Activated CD4-positive, alpha-beta memory T cell treated with anti-CD3 and anti-CD28 coated beads for 36 hours (primary cell): ENCODE results near the gene LAPTM4A. TPM values are rescaled to one million over a fixed set of nuclear protein-coding genes. Genes with fewer than 3 reads are reported as not detected.

Experiments
- CTCF ChIA-PET: fragments of 350-600 bp; sonication (Branson Sonifier 250); formaldehyde crosslinking; loops from one replicate; lab custom pipeline; 2021; ENCODE audit warnings: antibody characterized with exemption, inconsistent platforms; lab: Charles Lee
- POLR2A ChIA-PET: fragments of 350-600 bp; sonication (Branson Sonifier 250); formaldehyde crosslinking; loops from one replicate; lab custom pipeline; 2021; ENCODE audit warnings: antibody characterized with exemption; lab: Charles Lee
- DNase-seq: peaks from one replicate; pipeline ENCODE4 v3.0.0-alpha.2; 2020
- H3K27ac Mint-ChIP-seq: one replicate; pipeline ENCODE4 v1.8.0; 2021; ENCODE audit warnings: mixed read lengths
- H3K27me3 Mint-ChIP-seq: one replicate; pipeline ENCODE4 v1.8.0; 2021; ENCODE audit warnings: mixed read lengths
- H3K36me3 Mint-ChIP-seq: one replicate; pipeline ENCODE4 v1.8.0; 2021; ENCODE audit warnings: mixed read lengths
- H3K4me1 Mint-ChIP-seq: one replicate; pipeline ENCODE4 v1.8.0; 2021; ENCODE audit warnings: low read depth, mixed read lengths
- H3K4me3 Mint-ChIP-seq: one replicate; pipeline ENCODE4 v1.8.0; 2021; ENCODE audit warnings: mild to moderate bottlenecking, mixed read lengths
- H3K9me3 Mint-ChIP-seq: one replicate; pipeline ENCODE4 v1.8.0; 2021; ENCODE audit warnings: mixed read lengths
- intact Hi-C: fragments of 100-400 bp; cut with micrococcal nuclease; formaldehyde crosslinking; loops from one replicate; pipeline ENCODE4 v1.15.1; 2023
- total RNA-seq, 2 experiments: library from RNA; stranded (reverse); gene quantifications; one replicate each; pipeline ENCODE4 v1.2.3, GENCODE V29; 2021

Gene LAPTM4A
- total RNA-seq, 2 experiments from 2014 or later, result 26.7 to 29.0 TPM

DNA sequence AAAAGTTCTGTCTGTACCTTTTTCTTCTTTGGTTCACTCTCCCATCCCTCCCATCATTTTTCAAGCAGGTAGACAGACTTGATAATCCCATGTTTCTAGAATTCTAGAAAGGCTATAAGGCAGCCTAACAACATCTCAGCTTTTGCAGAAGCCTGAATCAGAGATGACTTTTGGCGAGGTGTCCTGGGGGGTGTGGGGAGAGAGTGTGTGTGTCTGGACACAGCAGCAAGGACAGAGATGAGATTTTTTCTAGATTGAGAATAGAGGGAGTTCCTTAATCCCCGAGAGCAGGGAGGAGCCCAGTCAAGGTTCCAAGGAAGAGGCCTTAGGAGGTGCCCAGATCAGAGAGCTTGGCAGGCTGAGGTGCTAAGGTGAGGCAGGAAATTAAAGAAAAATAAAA is 22.0 kb upstream of the LAPTM4A start:
- H3K4me1 Mint-ChIP-seq, result no peaks in the 10 kb centered on the region
- H3K27me3 Mint-ChIP-seq, result peaks cover 2% of the 10 kb centered on the region
- H3K9me3 Mint-ChIP-seq, result no peaks in the 10 kb centered on the region
- H3K4me3 Mint-ChIP-seq, result no peak overlapping the region
- intact Hi-C loops, result no loop called here
- DNase-seq, result no peak
- CTCF ChIA-PET, result interaction anchor here (1.1 kb wide), 1 partner anchor 20 kb away, joined by 3 read pairs; no protein-coding TSS in a partner anchor
- H3K27ac Mint-ChIP-seq, result no peak overlapping the region
- POLR2A ChIA-PET, result no interaction called here
- no peaks in the 10 kb centered on the region for H3K36me3 Mint-ChIP-seq

DNA sequence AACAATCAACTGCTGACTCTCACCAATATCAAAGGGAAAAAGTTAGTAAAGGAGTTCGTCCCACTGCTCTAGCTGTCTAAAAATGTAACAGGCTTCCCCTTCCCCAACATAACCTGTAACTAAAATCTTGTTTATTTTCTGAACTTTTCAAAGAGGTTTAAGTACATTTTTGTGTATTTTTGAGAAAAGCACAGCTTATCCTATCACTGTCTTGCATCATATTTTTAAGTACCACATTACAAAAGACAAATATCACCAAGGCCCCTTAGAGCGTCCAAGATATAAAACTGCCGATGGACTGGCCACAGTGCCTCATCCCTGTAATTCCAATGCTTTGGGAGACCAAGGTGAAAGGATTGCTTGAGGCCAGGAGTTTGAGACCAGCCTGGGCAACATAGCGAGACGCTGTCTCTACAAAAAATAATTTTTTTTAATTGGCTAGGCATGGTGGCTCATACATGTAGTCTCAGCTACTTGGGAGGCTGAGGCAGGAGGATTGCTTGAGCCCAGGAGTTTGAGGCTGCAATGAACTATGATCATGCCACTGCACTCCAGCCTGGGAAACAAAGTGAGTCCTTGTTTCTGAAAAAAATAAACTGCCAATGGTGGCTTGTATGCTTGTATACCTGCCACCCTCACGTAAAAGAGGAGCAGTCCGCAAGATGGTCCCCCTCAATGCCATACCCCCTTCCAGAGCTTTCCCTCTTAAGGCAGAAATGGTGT is 21.2 kb upstream of the LAPTM4A start:
- no peak overlapping the region for H3K27ac Mint-ChIP-seq
- CTCF ChIA-PET, result interaction anchor here (0.5 to 1.1 kb wide), 2 partner anchors 21 to 1628 kb away, joined by 3 read pairs; no protein-coding TSS in a partner anchor
- H3K27me3 Mint-ChIP-seq, result peaks cover 2% of the 10 kb centered on the region
- no peak overlapping the region for H3K4me3 Mint-ChIP-seq
- POLR2A ChIA-PET, result no interaction called here
- intact Hi-C loops, result no loop called here
- H3K9me3 Mint-ChIP-seq, result no peaks in the 10 kb centered on the region
- H3K4me1 Mint-ChIP-seq, result no peaks in the 10 kb centered on the region
- no peaks in the 10 kb centered on the region for H3K36me3 Mint-ChIP-seq
- DNase-seq, result no peak

DNA sequence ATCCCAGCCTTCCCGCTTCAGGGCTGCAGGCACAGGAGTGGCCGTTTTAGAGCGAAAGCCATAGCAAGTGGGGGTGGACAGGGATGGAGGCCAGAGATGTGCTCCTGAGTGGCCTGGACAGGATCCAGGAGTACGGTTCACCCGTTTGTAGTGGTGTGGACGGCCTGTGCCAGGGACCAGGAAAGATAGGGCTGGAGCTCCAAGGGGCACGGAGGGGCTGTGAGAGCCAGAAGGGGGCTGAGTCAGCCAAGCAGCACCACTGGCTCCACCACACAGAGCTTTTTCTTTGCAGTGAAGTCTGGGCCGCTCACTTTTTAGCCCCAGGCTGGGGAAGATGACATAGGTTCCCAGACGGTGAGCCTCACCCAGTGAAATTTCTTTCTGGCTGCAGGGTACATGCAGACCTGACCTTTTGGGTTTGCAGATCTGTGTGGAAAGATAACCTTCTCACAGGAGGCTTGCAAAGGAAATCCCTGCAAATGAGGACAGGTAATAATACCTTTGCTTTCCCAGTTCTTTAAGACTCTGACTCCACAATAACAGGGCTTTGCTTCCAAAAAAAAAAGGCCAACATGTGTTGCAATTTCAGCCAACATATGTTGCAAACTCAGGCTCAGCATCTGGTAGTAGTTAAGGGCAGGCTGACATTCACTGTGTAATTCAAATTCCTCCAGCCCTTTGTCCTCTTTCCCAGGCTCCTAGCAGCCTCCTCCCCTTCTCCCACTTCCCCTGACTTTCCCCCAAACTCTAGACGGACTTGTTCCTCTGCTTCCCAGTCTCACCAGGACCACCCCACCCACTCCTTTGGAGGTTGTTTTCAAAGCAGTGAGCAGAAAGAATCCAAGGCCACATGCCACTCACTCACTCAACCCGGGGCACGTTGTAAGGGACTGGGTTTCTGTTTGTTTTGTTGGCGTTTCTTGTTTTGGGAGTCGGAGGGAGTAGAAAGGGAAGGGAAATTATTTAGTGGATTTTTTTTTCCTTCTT is 20.3 kb upstream of the LAPTM4A start:
- Mint-ChIP-seq H3K27me3 (no peaks in the 10 kb centered on the region), H3K27ac (no peak overlapping the region), H3K9me3 (no peaks in the 10 kb centered on the region), H3K36me3 (no peaks in the 10 kb centered on the region), H3K4me3 (no peak overlapping the region), H3K4me1 (no peaks in the 10 kb centered on the region)
- POLR2A ChIA-PET, result no interaction called here
- CTCF ChIA-PET, result no interaction called here
- no peak for DNase-seq
- intact Hi-C loops, result no loop called here

DNA sequence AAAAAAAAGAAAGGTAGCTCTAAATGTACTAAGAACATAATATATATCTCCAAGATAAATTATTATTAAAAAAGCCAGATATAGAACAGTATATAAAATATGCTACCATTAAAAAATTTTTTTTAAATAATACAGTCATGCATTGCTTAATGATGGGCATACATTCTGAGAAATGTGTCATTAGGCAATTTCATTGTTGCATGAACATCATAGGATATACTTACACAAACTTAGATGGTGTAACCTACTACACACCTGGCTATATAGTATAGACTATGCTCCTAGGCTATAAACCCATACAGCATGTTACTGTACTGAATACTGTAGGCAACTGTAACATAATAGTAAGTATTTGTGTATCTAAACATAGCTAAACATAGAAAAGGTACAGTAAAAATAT is 18.3 kb upstream of the LAPTM4A start:
- Mint-ChIP-seq H3K36me3 (no peaks in the 10 kb centered on the region), H3K9me3 (no peaks in the 10 kb centered on the region), H3K27me3 (peaks cover 4% of the 10 kb centered on the region), H3K4me1 (no peaks in the 10 kb centered on the region), H3K27ac (no peak overlapping the region), H3K4me3 (no peak overlapping the region)
- intact Hi-C loops, result no loop called here
- CTCF ChIA-PET, result interaction anchor here (1.1 kb wide), 1 partner anchor 54 kb away, joined by 4 read pairs; no protein-coding TSS in a partner anchor
- no peak for DNase-seq
- POLR2A ChIA-PET, result no interaction called here

DNA sequence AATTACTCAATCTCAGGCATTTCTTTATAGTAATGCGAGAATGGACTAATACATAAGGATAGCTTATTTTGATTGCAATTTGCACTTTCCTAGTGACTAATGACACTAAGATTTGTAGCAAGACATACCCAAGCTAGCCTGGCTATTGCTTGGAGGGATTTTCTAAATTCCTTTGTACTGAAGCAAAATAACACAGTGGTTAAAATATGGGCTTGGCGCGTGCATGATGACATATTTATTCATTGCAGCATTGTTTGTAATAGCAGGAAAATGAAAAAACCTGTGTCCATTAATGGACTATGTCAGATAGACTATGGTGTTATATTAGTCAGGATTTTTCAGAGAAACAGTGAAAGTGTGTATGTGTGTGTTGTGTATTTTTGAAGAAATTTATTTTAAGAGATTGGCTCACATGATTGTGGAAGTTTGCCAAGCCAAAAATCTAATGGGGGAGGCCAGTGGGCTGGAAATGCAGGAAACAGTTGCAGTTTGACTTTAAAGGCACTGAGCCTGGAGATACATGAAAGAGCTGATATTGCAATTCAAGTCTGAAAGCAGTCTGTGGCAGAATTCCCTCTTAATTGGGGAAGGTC is 16.7 kb upstream of the LAPTM4A start:
- H3K27me3 Mint-ChIP-seq, result peaks cover 4% of the 10 kb centered on the region
- no peak overlapping the region for H3K27ac Mint-ChIP-seq
- no peak overlapping the region for H3K4me3 Mint-ChIP-seq
- ChIA-PET POLR2A (no interaction called here), CTCF (interaction anchor here (1.1 kb wide), 1 partner anchor 54 kb away, joined by 4 read pairs; no protein-coding TSS in a partner anchor)
- H3K4me1 Mint-ChIP-seq, result no peaks in the 10 kb centered on the region
- DNase-seq, result no peak
- H3K36me3 Mint-ChIP-seq, result no peaks in the 10 kb centered on the region
- H3K9me3 Mint-ChIP-seq, result peaks cover 3% of the 10 kb centered on the region
- intact Hi-C loops, result no loop called here

DNA sequence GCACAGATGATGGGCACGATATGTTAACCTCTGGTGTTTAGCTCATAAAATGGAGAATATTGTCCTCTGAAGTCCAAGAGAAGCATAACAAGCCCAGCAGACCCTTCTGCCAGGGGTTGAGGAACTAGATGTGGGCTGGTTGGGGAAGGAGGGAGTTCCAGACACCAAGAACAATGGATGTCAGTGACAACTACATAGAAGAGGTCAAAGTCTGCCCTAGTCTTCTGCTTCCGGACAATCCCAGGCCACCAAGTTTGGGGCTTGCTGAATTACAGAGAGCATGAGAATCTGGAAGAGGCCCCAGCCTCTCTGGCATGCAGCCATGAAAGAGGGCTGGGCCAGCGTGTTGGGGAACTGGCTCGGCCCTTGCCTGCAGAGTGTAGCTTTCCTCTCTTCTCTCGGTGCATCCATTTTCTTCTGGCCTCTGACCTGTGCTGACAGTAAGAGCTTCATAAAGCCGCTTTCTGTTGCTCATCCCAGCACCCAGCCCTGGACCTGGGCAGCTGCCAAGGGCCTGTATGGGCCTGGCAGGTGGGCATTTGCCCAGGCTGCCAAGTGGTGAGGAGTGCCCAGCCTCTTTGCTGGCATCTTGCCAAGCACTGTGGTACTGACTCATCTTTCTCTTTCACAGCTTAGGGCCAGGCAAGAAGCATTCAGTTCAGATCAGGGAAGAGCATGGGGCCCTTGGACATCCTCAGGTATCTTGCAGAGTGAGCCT is 14.6 kb upstream of the LAPTM4A start:
- H3K27ac Mint-ChIP-seq, result no peak overlapping the region
- no peaks in the 10 kb centered on the region for H3K4me1 Mint-ChIP-seq
- DNase-seq, result peak; percentile 27
- no peak overlapping the region for H3K4me3 Mint-ChIP-seq
- intact Hi-C loops, result no loop called here
- peaks cover 4% of the 10 kb centered on the region for H3K27me3 Mint-ChIP-seq
- H3K9me3 Mint-ChIP-seq, result peaks cover 3% of the 10 kb centered on the region
- POLR2A ChIA-PET, result no interaction called here
- CTCF ChIA-PET, result interaction anchor here (1.9 kb wide), 1 partner anchor 50 kb away, joined by 4 read pairs; no protein-coding TSS in a partner anchor
- H3K36me3 Mint-ChIP-seq, result no peaks in the 10 kb centered on the region

DNA sequence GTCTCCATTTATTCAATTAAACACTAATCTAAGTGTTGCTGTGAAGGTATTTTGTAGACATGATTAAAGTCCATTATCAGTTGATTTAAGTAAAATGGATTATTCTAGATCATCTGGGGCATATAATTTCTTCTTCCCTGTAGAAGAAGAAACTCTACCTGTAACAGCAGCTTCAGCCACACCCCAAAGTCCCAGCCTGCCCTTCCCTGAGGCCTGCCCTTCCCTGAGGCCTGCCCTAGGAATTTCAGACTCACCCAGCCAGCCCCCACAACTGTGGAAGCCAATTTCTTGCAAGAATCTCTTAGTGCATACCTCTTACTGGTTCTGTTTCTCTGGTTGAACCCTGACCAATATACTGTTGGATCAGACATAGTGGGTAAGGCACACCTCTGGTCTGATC is 13.4 kb upstream of the LAPTM4A start:
- Mint-ChIP-seq H3K27ac (no peak overlapping the region), H3K27me3 (peaks cover 4% of the 10 kb centered on the region), H3K4me1 (no peaks in the 10 kb centered on the region), H3K36me3 (no peaks in the 10 kb centered on the region), H3K4me3 (no peak overlapping the region), H3K9me3 (peaks cover 3% of the 10 kb centered on the region)
- POLR2A ChIA-PET, result no interaction called here
- DNase-seq, result no peak
- intact Hi-C loops, result no loop called here
- CTCF ChIA-PET, result no interaction called here

DNA sequence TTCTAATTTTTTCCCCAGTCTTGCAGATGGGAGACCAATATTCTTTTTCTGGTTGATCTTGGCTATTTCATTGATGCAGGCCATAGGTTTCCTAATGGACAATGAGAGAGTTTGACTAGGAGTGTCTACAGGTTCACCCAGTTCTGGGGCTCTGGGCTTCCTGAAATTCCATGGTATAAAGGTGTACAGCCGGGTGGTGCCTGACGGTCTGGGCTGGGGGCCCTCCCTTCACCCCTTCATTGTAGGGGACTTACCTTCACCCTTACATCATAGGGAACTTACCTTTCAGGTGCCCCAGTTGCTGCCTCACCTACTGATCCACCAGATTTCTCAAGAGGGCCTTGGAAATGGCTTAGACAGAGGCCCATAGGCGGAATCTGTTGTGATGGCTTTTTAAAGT is 13.0 kb upstream of the LAPTM4A start:
- Mint-ChIP-seq H3K27me3 (peaks cover 4% of the 10 kb centered on the region), H3K4me3 (no peak overlapping the region), H3K36me3 (no peaks in the 10 kb centered on the region), H3K9me3 (peaks cover 3% of the 10 kb centered on the region), H3K27ac (no peak overlapping the region), H3K4me1 (no peaks in the 10 kb centered on the region)
- POLR2A ChIA-PET, result no interaction called here
- CTCF ChIA-PET, result no interaction called here
- no peak for DNase-seq
- intact Hi-C loops, result no loop called here

DNA sequence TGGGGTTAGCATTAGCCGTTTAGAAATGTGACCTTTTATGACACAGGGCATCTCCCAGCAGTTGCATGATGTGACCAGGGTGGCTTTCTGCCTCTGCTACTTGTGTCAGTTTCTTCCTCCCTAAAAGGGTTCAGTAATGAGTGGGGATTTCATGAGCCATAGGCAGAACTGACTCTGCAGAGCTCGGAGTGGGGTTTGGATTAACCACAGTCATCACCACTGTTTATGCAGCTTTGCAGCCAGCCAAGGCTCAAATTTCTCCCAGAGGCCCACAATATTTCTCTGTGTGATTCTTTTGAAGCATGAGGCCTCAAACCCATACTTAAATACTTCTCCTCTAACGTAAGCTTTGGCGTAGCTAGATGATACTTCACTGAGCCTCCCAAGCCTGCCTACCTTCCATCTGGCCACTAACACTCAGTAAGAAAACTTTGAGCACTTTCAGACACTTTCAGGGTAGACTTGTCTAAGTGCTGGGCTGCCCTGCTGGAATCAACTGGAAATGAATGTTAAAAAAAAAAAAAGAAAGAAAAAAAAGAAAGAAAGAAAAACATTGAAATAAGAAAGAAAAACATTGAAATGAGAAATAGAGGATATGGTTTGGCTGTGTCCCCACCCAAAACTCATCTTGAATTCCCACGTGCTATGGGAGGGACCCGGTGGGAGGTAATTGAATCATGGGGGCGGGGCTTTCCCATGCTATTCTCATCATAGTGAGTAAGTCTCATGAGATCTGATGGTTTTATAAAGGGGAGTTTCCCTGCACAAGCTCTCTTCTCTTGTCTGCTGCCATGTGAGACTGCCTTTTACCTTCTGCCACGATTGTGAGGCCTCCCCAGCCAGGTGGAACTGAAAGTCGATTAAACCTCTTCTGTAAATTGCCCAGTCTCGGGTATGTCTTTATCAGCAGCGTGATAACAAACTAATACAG is 11.5 kb upstream of the LAPTM4A start:
- Mint-ChIP-seq H3K9me3 (peaks cover 3% of the 10 kb centered on the region), H3K27me3 (peaks cover 4% of the 10 kb centered on the region), H3K36me3 (no peaks in the 10 kb centered on the region), H3K4me3 (no peak overlapping the region), H3K27ac (no peak overlapping the region), H3K4me1 (no peaks in the 10 kb centered on the region)
- intact Hi-C loops, result no loop called here
- peak; percentile 38 for DNase-seq
- POLR2A ChIA-PET, result no interaction called here
- CTCF ChIA-PET, result interaction anchor here (0.8 to 1.9 kb wide), 2 partner anchors 47 kb away, joined by 4 to 11 read pairs; no protein-coding TSS in a partner anchor

DNA sequence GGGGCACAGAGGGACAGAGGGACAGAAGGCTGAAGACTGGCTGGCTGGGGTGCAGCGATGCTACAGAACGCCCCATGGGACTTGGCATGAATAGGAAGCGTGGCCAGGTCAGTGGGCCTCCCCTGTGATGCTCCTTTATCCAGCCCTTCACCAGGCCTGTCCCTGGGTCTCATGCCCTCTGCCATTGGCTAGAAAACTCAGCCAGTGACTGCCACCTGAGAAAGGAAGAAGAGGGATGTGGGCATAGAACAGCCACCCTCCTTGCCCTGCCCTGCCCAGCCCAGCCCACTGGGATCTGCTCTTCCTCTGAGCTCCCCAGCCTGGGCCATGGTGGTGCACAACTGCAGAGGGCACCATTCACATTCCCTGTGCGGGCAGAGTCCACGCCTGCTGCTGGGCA is 10.5 kb upstream of the LAPTM4A start:
- Mint-ChIP-seq H3K36me3 (no peaks in the 10 kb centered on the region), H3K4me3 (no peak overlapping the region)
- CTCF ChIA-PET, result interaction anchor here (1.9 kb wide), 1 partner anchor 46 kb away, joined by 11 read pairs; no protein-coding TSS in a partner anchor

DNA sequence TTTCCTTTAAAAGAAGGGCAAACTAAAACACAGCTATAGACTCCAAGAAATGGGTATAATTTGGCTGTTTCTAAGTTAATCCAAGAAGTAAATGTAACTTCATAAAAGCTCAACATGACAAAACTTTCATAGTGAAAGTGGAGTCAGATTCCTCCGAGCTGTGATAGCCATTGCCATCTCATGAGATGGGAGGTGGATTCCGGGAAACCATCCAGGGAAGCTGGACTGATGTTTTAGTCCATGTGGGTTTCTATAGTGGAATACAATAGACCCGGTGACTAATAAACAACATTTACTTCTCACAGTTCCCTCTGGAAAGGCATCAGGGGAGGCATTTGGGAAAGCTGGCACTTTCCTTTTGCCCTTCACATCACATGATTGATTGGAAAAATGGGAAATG is 10.0 kb upstream of the LAPTM4A start:
- no peak for DNase-seq
- intact Hi-C loops, result no loop called here
- Mint-ChIP-seq H3K27me3 (peaks cover 10% of the 10 kb centered on the region), H3K4me1 (no peaks in the 10 kb centered on the region), H3K36me3 (no peaks in the 10 kb centered on the region), H3K9me3 (peaks cover 3% of the 10 kb centered on the region), H3K27ac (no peak overlapping the region), H3K4me3 (no peak overlapping the region)
- ChIA-PET CTCF (interaction anchor here (1.9 kb wide), 1 partner anchor 46 kb away, joined by 11 read pairs; no protein-coding TSS in a partner anchor), POLR2A (no interaction called here)

More for the DNA sequence above, 10.5 kb upstream of the LAPTM4A start:
- POLR2A ChIA-PET, result no interaction called here
- DNase-seq, result no peak
- H3K27ac Mint-ChIP-seq, result no peak overlapping the region
- peaks cover 3% of the 10 kb centered on the region for H3K9me3 Mint-ChIP-seq
- H3K4me1 Mint-ChIP-seq, result no peaks in the 10 kb centered on the region
- H3K27me3 Mint-ChIP-seq, result peaks cover 6% of the 10 kb centered on the region
- intact Hi-C loops, result no loop called here
